CD4-positive, alpha-beta T cell treated with Interleukin-4 for 1 hour (primary cell): ENCODE measurements around the gene ARHGAP28.

ENCODE experiments used
- DNase-seq, 2 donors: peaks; one replicate each; pipeline ENCODE4 v3.0.0-alpha.2; 2020 to 2022

ARHGAP28 gene

DNA sequence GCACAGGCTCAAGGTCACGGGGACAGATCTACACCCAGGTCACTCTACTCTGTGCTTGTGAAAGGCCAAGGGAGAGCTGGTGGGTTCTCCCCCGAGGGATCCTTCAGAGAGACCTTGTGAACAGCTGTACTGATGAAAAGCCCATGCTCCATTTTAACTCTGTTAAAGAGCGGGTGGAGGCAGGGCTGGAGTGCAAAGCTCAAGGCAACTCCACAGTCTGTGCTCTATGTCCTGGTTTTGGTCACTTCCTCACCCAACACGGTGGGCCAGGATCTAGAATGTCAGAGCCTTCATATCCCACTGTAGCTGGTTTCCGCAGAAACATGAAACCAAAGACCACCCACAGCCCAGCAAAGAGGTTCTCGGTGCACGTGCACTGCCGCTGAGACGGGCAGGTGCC lies 210.9 kb downstream of the ARHGAP28 start:
- DNase-seq = no peak

DNA sequence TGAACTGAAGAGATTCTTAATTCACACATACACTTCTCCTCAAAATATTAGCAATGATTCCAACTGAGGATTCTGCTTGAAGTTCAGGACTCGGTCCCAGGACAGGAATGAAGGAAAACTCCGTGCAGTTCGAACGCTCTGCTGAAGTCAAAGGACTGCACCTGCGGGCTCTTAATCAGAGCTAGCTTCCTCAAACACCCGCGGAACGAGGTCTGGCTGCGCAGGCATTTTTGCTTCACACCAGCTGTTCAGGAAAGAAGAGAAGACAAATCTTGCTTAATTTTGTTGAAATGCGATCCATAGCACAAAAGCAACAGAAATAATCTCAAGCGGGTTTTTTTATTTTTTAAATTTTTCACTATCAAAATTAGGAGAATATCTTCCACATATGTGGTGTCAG lies 212.5 kb downstream of the ARHGAP28 start:
- no peak for DNase-seq

DNA sequence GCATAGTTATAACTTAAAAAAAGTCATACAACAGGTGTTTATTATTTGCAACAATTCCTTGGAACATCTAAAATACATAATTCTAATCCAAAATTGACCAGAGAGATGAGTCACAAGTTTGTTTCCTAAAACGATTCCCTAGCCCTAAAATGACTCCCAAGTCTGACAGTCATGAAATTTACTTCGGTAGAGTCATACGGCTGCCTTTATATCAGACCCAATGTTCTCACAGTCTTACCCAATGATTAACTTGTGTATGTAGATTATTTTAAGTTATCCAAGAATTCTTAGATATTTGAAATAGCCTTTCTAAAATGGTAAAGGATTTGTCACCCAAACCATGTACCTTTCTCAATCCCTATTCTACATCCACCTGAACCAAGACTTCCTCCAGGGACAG lies 213.2 kb downstream of the ARHGAP28 start:
- no peak for DNase-seq

DNA sequence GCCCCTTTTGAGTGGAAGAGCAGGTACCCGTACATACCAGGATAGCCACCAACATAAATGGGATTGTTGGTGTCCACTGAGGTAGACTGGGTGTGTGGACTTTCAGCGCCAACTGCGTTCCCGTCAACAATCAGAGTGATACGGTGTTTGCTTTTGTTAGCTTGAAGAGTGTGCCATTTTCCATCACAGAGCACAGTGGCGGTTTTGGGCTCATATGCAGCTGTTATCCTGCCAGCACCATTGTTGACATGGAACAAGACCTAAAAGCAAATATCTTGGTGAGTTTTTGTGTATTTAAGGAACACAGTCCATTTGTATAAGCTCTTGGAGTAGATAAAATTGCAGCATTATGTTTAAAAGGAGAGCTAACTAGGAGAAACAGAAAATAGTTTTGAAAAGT lies 213.6 kb downstream of the ARHGAP28 start:
- no peak for DNase-seq

DNA sequence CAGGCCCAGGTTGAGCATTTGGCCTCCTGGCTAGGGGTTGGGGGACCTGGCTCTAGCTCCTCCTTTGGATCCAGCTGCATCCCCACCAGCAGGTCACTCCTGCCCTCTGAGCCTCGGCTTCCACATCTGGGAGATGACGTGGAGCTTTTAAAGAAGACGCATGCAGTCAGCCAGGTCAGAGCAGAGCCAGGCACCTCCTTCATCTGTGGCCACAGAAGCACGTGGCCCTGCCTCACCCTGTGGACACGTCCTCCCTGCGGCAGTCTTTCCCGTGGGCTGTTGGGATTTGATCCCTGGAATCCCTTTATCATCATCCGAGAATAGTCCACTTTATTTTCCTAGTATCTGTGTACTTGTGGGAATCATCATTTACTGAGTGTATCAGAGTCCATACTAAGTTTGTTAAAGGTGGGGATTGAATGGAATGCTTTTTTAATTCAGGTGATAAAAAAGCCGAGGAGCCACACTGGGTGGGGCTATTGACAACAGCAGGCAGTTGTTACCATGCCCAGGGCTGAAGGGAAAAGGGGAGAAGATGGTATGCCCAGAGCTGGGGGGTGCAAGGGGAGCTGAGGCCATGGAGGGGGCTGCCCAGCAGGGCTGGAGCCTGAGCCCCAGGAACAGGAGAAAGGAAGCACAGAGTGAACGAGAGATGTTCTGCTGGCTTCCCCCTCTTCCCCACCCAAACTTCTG lies 218.0 kb downstream of the ARHGAP28 start:
- no peak for DNase-seq

DNA sequence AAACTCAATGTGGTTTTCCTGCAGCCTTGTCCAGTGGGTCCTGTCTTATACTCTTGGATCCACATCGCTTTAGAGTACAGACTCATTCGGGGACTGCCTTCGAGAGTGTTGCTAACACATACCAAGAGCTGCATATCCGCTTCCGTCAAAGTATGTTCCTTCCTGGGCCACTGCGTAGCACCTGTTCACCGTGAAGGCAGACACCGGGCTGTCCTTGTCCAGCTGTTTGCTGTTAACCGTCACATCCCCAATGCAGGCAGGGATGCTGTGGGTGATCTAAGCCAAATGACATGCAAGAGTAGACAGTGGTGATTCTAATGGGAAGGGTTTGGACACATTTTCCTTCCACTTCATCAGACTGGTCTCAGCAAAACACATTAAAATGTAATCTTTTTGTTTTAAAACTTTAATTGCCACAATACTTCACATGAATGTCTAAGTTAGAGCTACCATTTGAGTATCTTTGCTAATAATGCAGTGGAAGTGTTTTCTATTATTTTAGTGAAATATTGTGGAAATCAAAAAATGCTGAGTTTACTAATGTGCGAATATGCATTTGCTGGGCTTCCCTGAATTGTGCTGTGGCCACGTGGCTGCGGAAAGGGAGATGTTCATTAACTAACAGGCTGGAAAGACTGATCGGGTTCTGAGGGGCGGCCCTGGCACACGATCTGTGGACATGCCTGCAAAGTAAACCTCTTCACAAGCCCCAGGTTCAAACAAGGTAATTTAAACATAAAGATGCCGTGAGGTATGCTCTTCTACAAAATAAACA lies 219.0 kb downstream of the ARHGAP28 start:
- DNase-seq = no peak

DNA sequence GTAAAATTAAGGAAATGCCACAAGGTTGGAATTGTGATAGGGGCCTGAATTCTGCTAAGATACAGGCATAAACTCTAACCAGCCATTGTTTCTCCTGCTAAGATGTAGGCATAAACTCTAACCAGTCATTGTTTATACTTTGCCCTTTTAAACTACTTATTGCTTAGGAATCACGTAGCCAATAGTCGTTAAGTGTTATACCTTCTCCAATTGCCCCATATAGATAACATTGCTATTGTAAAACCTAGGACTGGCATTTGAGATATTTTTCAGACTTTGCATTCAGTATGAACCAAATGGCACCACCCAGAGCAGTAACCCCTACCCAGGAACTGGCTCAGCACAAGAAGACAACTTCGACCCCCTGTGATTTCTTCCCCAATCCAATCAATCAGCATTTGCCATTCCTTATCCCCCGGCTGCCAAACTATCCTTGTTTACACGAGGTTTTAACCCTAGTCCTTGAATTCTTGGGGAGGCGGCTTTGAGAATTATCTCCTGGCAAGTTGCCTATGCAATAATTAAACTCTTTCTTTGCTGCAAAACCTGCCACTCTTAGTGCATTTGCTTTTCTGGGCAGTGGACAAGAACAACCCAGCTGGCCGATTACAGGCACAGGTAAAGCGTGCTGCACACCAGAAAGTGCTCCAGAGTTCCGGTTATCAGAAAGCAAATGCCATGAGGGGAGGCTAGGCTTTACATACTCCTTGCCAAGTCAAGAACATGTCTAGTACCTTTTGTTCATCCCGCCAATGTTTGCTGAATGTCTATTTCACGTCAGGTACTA lies 220.5 kb downstream of the ARHGAP28 start:
- DNase-seq = no peak

DNA sequence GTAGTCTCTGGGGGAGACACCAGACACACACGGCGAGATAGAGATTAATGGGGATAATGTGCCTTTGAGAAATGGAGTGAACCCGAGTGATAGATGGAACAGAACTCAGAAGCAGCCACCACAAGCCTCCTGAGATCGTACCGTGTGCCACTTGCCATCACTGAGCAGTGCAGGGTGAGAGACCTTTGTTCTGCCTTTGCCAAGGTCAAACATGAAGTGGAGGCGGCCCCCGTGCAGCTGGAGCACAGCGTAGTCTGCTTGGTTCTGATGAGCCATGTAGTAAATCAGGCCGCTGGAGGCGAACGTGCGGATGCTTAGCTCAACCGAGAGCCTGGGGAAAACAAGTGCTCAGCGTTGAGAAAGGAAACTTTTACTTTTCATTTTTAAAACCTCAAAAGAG lies 221.1 kb downstream of the ARHGAP28 start:
- DNase-seq = no peak

DNA sequence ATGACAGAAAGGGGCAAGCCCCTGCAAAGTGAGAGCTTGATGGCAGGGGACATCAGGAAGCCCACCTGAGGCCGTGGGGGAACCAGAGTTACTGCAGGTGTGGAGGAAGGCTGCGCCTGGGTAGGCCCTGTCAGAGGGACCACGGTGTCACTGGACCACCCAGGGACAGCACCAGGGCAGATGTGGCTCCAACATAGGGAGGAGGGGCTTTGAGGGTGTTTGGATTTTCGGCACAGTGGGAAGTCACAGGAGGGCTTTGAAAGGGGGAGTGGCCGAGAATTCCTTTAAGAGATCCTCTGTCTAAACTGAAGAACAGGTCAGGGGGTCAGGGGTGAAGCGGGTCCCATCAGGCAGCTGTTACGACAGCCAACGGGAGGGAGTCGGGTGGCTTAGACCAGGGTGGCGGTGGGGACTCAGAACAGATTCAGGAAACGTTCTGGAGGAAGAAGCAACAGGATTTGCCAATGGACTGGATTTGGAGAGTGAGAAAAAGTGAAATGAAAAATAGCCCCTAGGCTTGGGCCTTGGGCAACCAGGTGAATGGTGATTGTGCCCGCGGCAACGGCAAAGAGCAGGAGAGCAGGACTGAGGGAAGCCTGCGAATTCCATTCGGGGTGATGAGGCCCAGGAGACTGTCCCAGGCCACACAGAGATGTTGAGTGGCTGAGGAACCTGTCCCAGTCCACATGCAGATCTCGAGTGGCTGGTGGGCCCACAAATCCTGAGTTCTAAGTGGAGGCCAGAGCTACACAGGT lies 222.0 kb downstream of the ARHGAP28 start:
- DNase-seq = no peak

DNA sequence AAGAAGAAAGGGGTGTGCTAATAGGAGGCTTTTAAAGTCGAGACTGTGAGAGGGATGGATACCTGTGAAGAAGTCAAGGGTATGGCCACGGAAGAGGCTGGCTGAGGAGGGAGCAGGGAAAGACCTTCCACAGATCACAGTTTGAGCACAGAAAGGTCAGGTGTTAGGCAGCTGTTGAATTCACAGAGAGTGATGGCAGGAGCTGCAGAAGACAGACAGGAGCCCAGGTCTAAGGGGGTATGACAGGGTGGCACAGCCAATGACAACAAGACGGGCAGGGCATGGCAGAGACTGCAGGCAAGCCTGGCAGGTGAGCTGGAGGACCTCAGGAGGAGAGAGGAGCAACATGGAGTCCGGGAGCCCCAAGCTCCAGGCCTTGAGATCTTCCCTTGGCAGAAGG lies 225.0 kb downstream of the ARHGAP28 start:
- no peak for DNase-seq

DNA sequence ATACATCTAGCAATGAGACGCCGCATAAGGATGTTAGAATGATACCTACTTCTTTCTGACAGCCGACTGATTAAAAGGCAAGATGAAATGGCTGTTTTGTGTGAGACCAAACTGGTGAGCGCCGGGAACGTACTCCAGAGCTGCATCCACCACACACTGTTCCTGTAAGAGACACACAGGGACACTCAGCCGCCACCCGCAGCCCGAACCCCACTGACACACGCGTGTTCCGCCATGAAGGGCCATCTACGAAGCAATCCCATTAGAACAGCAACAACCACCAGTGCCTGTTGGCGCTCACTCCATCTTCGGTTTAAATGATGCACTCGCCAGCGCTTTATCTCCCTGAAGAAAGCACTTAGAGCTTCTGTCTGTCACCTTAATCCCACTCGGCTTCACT lies 225.8 kb downstream of the ARHGAP28 start:
- DNase-seq = no peak

DNA sequence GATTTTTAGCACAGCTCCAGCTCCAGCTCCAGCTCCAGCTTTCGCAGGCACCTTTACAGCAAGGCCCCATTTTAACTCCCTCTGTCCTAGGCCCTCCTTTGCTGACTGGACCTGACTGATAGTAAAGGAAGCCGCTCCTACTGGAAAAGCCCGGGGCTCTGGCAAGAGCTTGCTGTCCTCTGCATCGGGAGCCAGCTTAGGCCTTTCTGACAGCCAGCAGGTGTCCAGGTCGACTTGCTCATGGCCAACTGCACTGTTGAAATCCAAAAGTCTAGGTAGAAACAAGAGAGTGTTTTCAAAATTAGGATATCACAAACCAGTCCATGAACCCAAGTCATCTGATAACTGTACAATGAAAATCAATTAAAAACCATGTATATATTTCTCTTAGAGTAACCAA lies 227.0 kb downstream of the ARHGAP28 start:
- no peak for DNase-seq

DNA sequence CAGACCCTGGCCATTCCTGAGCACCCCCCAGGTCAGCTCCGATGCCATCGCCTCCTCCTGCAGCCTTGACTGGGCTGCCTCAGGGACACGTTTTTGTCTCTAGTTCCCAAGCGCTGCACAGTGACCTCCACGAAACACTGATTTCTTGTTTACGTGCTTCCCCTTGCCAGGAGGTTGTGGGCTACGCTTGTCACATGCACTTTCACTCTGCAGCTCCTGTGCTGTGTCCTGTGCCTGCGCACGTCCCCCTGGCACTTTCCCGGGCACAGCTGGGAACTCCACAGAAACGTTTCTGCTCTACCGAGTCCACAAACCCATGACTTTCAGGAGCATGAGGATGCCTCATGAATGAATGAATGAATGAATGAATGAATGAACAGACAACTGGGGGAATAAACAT lies 227.5 kb downstream of the ARHGAP28 start:
- no peak for DNase-seq

DNA sequence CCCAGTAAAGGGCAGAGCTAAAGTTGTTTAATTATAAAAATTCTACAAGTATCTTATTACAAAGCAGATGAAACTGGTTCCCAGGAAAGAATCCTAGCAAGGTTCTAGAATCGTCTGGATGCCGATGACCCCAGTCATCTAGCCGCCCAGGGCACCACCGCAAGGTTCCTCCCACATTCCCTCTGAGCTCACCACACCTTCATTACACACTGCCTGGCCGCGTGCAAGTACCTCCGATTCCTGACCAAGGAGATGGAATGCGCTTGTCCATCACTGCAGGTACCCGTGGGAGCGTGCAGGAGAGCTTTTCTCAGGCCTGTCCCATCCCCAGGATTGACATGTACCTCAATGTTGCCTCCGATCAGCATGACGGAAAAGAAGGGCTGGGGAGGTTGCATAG lies 229.6 kb downstream of the ARHGAP28 start:
- no peak for DNase-seq

DNA sequence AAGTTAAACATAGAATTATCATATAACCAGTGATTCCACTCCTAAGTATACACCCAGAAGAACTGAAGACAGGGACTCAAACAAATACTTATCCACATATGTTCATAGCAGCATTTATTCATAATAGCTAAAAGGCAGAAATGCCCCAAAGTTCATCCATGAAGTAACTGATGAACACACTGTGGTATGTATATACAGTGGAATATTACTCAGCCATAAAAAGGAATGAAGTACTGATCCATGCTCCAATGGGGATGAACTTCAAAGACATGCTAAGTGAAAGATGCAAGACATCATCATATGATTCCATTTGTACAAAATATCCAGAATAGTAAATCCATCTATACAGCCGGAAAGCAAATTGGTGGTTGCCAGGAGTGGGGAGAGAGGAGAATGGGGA lies 230.6 kb downstream of the ARHGAP28 start:
- DNase-seq = no peak

DNA sequence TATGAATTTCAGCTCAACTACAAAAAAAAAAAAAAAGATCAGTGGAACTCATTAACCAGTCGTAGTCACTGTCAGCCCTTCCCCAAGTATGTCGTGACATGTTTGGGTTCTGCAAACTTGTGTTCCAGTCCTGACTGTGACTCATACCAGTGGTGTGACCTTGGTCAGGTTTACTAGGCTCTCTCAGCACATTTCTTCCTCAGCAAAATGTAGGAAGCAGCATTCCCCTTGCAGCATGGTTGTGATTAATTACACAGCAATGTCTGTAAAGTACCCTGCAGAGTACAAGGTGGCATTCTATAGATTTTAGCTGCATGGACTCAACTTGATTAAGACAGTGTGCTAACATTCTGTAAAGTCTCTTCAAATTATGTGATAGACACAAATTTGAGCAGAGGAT lies 231.1 kb downstream of the ARHGAP28 start:
- no peak for DNase-seq

DNA sequence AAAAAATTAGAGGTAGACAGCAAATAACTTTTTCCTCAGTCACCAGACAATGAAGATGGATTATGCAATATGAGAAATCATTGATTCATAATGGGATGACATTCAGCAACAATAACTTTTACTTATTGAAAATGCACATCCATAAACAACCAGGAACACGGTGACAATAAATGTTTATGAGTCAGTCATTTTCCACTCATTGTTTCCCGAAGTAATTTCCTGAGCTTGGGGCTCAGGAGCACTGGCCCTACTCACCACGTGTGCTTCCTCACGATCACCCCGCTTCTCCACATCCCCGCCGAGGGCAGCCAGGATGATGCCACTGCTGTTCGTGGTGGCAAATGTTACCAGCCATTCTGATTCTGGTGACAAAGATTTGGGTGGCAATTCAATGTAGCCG lies 231.8 kb downstream of the ARHGAP28 start:
- no peak for DNase-seq

DNA sequence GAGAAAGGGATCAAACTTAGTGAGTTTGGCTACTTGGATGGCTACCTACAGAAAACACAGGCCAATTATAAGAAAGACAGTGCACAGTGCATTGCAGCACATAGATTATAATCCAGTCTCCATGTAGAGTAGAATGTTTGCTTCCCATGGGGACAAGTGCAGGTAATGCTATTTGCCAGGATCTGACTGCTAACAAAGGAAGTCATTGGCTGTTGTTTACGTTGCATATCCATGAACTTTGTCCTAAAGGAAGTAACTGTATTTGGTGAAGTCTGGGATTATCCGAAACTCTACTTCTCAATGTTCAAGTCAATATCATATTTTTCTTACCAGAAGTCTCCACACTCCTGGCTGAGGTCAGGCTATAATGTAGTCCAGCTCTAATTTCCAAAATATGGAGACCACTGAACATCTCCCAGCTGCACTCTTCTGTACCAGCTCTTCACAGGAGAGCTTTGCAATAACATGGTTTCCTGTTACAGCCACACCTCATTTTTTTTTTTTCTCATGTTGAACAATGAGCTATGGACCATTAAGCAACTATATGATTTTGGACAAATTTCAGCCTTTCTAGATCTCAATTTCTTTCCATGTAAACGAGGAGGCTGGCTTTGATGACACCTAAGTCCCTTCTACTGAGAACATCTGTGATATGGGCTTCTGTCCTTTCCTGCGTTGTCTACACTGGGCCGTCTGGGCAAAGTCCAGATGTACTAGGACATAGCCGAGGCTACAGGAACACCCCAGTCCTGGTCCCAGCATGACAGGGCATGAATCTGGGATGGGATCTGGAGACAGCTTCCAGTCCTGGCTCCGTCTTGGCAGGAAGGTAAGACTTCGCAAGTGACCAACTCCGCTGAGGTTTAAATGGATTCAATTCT lies 233.3 kb downstream of the ARHGAP28 start:
- DNase-seq = no peak

DNA sequence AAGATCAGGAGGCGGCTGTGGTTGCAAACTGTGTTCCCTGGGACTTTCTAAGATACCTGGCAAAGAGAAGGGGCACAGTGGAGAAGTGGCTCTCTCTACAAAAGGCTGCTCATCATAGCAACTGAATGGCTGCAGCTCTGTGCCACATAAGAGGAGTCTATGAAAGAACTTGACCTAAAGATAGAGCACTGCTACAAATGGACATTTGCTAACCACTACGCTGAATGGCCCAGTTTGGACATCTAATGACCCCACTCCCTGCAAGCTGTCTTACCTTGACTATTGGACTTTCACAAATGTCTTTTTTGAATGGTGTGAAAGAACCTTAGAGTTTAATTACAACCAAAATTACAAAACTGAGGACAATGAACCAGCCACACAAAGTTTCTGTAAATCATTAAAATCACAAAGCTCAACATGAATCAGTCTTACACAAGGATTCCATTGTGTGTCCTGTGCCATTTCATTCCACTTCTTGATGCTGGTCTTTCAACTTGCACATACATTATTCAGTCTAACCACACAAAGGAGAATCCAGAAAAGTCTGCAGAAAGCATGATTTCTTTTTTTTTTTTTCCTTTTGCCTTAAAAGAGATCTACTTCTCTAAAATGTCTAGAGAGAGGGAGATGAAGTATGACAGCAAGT lies 234.1 kb downstream of the ARHGAP28 start:
- DNase-seq = no peak
